Right cardiac atrium (tissue), 5 donors: Measurements from ENCODE around the gene IMMP2L. TPM values are rescaled to one million over a fixed set of nuclear protein-coding genes. Genes with fewer than 3 reads are reported as not detected.
A peak's percentile ranks its signal among the peaks of the same experiment; 100 is the strongest.
"Not testable (repeated sequence)": the region's sequence is repeated elsewhere in the genome, so short reads cannot be mapped to it uniquely, and the experiment has no call there.

Experiments
- ATAC-seq, 2 donors: fragments of 200-7000 bp; cut with Tn5 transposase; one replicate each; pipeline versions ENCODE4 v1.8.0 to v1.9.1; 2020; ENCODE audit warnings: moderate library complexity in 2 of 2, mild to moderate bottlenecking in 1 of 2
- DNase-seq, 3 donors: peaks; one replicate each; pipeline ENCODE4 v3.0.0-alpha.2; 2020
- H3K27ac ChIP-seq: one replicate; pipeline ENCODE4 v1.5.1; 2013; ENCODE audit warnings: mild to moderate bottlenecking, low read length, control low read depth, moderate library complexity
- H3K27me3 ChIP-seq: one replicate; pipeline ENCODE4 v1.6.1; 2013; ENCODE audit not compliant: control insufficient read depth, insufficient read depth
- H3K4me1 ChIP-seq: one replicate; pipeline ENCODE4 v1.6.1; 2013; ENCODE audit warnings: low read length; ENCODE audit not compliant: control insufficient read depth, insufficient read depth
- H3K4me3 ChIP-seq: one replicate; pipeline ENCODE4 v1.5.1; 2013; ENCODE audit warnings: low read length, control low read depth
- H3K9me3 ChIP-seq: one replicate; pipeline ENCODE4 v1.6.1; 2013; ENCODE audit warnings: low read length; ENCODE audit not compliant: control insufficient read depth
- WGBS: extraction: QIAGEN DNeasy Blood & Tissue Kit; methylation state at CpG from one replicate; pipeline ENCODE4 v1.1.7; 2013; 5-methylcytosine and 5-hydroxymethylcytosine counted together
- intact Hi-C, 4 donors: fragments of 100-400 bp; cut with DNase I; formaldehyde crosslinking; loops; one replicate each; pipeline versions ENCODE4 v1.11.0 to v1.14.0; 2022 to 2023
- long read RNA-seq, 4 donors: library from polyadenylated mRNA; unstranded; transcript quantifications; one replicate each; pipeline ENCODE4 v2.0.0, GENCODE V29; 2020 to 2021
- polyA plus RNA-seq: library from polyadenylated mRNA; stranded (reverse); fragments of 200-250 nt; gene quantifications from one replicate; pipeline ENCODE4 v1.2.3, GENCODE V29; 2013
- total RNA-seq, 4 donors: library from RNA; stranded (reverse); fragmentation: NEBNext Ultra II Directional; extraction: Animal tissue kit (Norgen Biotek cat#: 25700); gene quantifications; one replicate each; pipeline ENCODE4 v1.2.1, GENCODE V29; 2021
- donor health status: healthy with polysubstance abuse.
- donor health status: DM: no; HTN: yes; CAD: no.
- donor health status: DM: no; HTN: no; CAD: no.
- donor health status: DM: no; HTN: yes; CAD: no; lungs with severe emphysema.
- donor health status: DM: yes; HTN: yes; CAD: no.

The IMMP2L gene
- total RNA-seq (10 to 100 TPM; 10.4 to 16.2 (median 14.2) TPM), polyA plus RNA-seq (6.6 TPM)
- long read RNA-seq, donor 1, partial matches to known transcripts: 0 of 5 reads
- long read RNA-seq, donor 1, other reads (novel, unspliced or antisense): 5 of 5 reads
- long read RNA-seq, donor 2, partial matches to known transcripts: 0 of 1 reads
- long read RNA-seq, donor 2, other reads (novel, unspliced or antisense): 1 of 1 reads
- long read RNA-seq, donor 3, partial matches to known transcripts: 0 of 6 reads
- long read RNA-seq, donor 3, other reads (novel, unspliced or antisense): 6 of 6 reads
- long read RNA-seq, donor 4, partial matches to known transcripts: 0 of 1 reads
- long read RNA-seq, donor 4, other reads (novel, unspliced or antisense): 1 of 1 reads

- peak within 1 kb of the TSS; percentile 77 for H3K4me3 ChIP-seq
- H3K9me3 ChIP-seq: no peaks in the 10 kb centered on the region
- peak within 1 kb of the TSS; percentile 36 for H3K27ac ChIP-seq
- no peaks in the 10 kb centered on the region for H3K27me3 ChIP-seq
- ATAC-seq (peak; percentile 99), DNase-seq (peak; percentile 90 to 97 (median 96))
- under 1% methylated on average over 84 of the region's 84 CpGs for WGBS
- no peaks in the 10 kb centered on the region for H3K4me1 ChIP-seq
- intact Hi-C loops: no loop called here
Observed at GRCh38 chr7:111561904-111562732, at the start of gene IMMP2L. TSS of gene IMMP2L (minus strand) at chr7:111562492.

GRCh38 chr7:111609483-111610254, 47.4 kb upstream of the IMMP2L start:
- ATAC-seq, H3K4me1 ChIP-seq, H3K4me3 ChIP-seq, H3K27ac ChIP-seq, H3K27me3 ChIP-seq, H3K9me3 ChIP-seq, intact Hi-C loops: not testable (repeated sequence)
- 95% methylated on average over 56 of the region's 58 CpGs for WGBS
- DNase-seq: peak in 2 of 3 donors; percentile 39 to 53

- intact Hi-C loops: no loop called here
- H3K27me3 ChIP-seq: no peaks in the 10 kb centered on the region
- DNase-seq (no peak), ATAC-seq (no peak)
- H3K4me1 ChIP-seq: no peaks in the 10 kb centered on the region
- H3K4me3 ChIP-seq: no peak overlapping the region
- H3K27ac ChIP-seq: no peak overlapping the region
- no peaks in the 10 kb centered on the region for H3K9me3 ChIP-seq
- WGBS: 68% methylated on average over 2 of the region's 2 CpGs
Observed at GRCh38 chr7:111607621-111608020, 45.3 kb upstream of the IMMP2L start.

- no peak overlapping the region for H3K4me3 ChIP-seq
- no peaks in the 10 kb centered on the region for H3K4me1 ChIP-seq
- H3K27me3 ChIP-seq: no peaks in the 10 kb centered on the region
- no peaks in the 10 kb centered on the region for H3K9me3 ChIP-seq
- ATAC-seq (no peak), DNase-seq (no peak)
- H3K27ac ChIP-seq: no peak overlapping the region
- intact Hi-C loops: no loop called here
- WGBS: 42% methylated on average over 1 of the region's 1 CpG
Observed at GRCh38 chr7:111605246-111605645, 43.0 kb upstream of the IMMP2L start.

GRCh38 chr7:111600091-111600490, 37.8 kb upstream of the IMMP2L start:
- WGBS: 91% methylated on average over 1 of the region's 1 CpG
- no peak for ATAC-seq
- DNase-seq: no peak
- intact Hi-C loops: no loop called here
- Histone ChIP-seq H3K4me1 (no peaks in the 10 kb centered on the region), H3K27me3 (no peaks in the 10 kb centered on the region), H3K4me3 (no peak overlapping the region), H3K27ac (no peak overlapping the region), H3K9me3 (no peaks in the 10 kb centered on the region)

GRCh38 chr7:111595780-111596179, 33.5 kb upstream of the IMMP2L start:
- no peak for DNase-seq
- H3K9me3 ChIP-seq: no peaks in the 10 kb centered on the region
- no peaks in the 10 kb centered on the region for H3K4me1 ChIP-seq
- H3K27ac ChIP-seq: no peak overlapping the region
- 96% methylated on average over 1 of the region's 1 CpG for WGBS
- no peaks in the 10 kb centered on the region for H3K27me3 ChIP-seq
- intact Hi-C loops: no loop called here
- ATAC-seq: no peak
- H3K4me3 ChIP-seq: no peak overlapping the region

- no peak overlapping the region for H3K27ac ChIP-seq
- H3K4me3 ChIP-seq: no peak overlapping the region
- H3K4me1 ChIP-seq: no peaks in the 10 kb centered on the region
- WGBS: 45% methylated on average over 2 of the region's 2 CpGs
- no peak for DNase-seq
- intact Hi-C loops: no loop called here
- no peaks in the 10 kb centered on the region for H3K9me3 ChIP-seq
- ATAC-seq: no peak
- no peaks in the 10 kb centered on the region for H3K27me3 ChIP-seq
Observed at GRCh38 chr7:111594602-111595001, 32.3 kb upstream of the IMMP2L start.

GRCh38 chr7:111593343-111593742, 31.1 kb upstream of the IMMP2L start:
- H3K27me3 ChIP-seq: no peaks in the 10 kb centered on the region
- H3K4me1 ChIP-seq: no peaks in the 10 kb centered on the region
- intact Hi-C loops: no loop called here
- WGBS: 37% methylated on average over 2 of the region's 2 CpGs
- no peak overlapping the region for H3K4me3 ChIP-seq
- ATAC-seq (no peak), DNase-seq (no peak)
- H3K9me3 ChIP-seq: no peaks in the 10 kb centered on the region
- no peak overlapping the region for H3K27ac ChIP-seq

GRCh38 chr7:111588065-111588433, 25.8 kb upstream of the IMMP2L start:
- no peak overlapping the region for H3K4me3 ChIP-seq
- no peaks in the 10 kb centered on the region for H3K9me3 ChIP-seq
- no peaks in the 10 kb centered on the region for H3K27me3 ChIP-seq
- intact Hi-C loops: no loop called here
- DNase-seq (no peak), ATAC-seq (no peak)
- H3K4me1 ChIP-seq: no peaks in the 10 kb centered on the region
- H3K27ac ChIP-seq: no peak overlapping the region
- 85% methylated on average over 3 of the region's 3 CpGs for WGBS

- intact Hi-C loops: no loop called here
- Histone ChIP-seq H3K27me3 (no peaks in the 10 kb centered on the region), H3K4me3 (no peak overlapping the region), H3K9me3 (no peaks in the 10 kb centered on the region), H3K4me1 (no peaks in the 10 kb centered on the region), H3K27ac (no peak overlapping the region)
- no peak for DNase-seq
- no peak for ATAC-seq
- WGBS: 79% methylated on average over 10 of the region's 10 CpGs
Observed at GRCh38 chr7:111587410-111588064, 25.2 kb upstream of the IMMP2L start.
